ENCODE measurements around the gene TSBP1.

TSBP1 gene

GRCh38 chr6:32247401-32247800 is 124.3 kb downstream of the TSBP1 start:
- H3K9ac ChIP-seq (ENCODE audit: low read depth, low read length, poor library complexity, severe bottlenecking) = no peak overlapping the region
- no peaks in the 10 kb centered on the region for H3F3A ChIP-seq (ENCODE audit: low read depth)
- H3K9me3 ChIP-seq (ENCODE audit: insufficient read depth, low read depth, low read length) = no peaks in the 10 kb centered on the region
- H3K4me2 ChIP-seq (ENCODE audit: low read depth, low read length, poor library complexity, severe bottlenecking) = no peak overlapping the region
- no peaks in the 10 kb centered on the region for H4K20me1 ChIP-seq (ENCODE audit: insufficient read depth, low read length, poor library complexity, severe bottlenecking)
- TF ChIP-seq CTCF (conservative IDR thresholded peaks at IDR 0.05; ENCODE audit: low read length) (no peak), EZH2phosphoT487 (IDR thresholded peaks at IDR 0.05; ENCODE audit: borderline replicate concordance) (no peak)
- no peak overlapping the region for H2AFZ ChIP-seq (ENCODE audit: low read length)
- peaks cover 3% of the 10 kb centered on the region for H3K4me1 ChIP-seq (ENCODE audit: insufficient read depth, low read length, poor library complexity, severe bottlenecking)
- no peaks in the 10 kb centered on the region for H3K27me3 ChIP-seq (ENCODE audit: insufficient read depth, low read length, poor library complexity, severe bottlenecking)
- no peak overlapping the region for H3K4me3 ChIP-seq (ENCODE audit: low read length, poor library complexity, severe bottlenecking)
- no peaks in the 10 kb centered on the region for H3K9me2 ChIP-seq (replicated peaks; ENCODE audit: low read depth, low read length)
- no peaks in the 10 kb centered on the region for H3K36me3 ChIP-seq (ENCODE audit: insufficient read depth, low read length)
- H3K79me2 ChIP-seq (ENCODE audit: insufficient read depth, low read length) = no peaks in the 10 kb centered on the region

GRCh38 chr6:32244946-32245398 is 126.7 kb downstream of the TSBP1 start:
- H3F3A ChIP-seq (ENCODE audit: low read depth) = no peaks in the 10 kb centered on the region
- H3K36me3 ChIP-seq (ENCODE audit: insufficient read depth, low read length) = no peaks in the 10 kb centered on the region
- no peaks in the 10 kb centered on the region for H3K79me2 ChIP-seq (ENCODE audit: insufficient read depth, low read length)
- no peaks in the 10 kb centered on the region for H3K9me3 ChIP-seq (ENCODE audit: insufficient read depth, low read depth, low read length)
- H3K4me2 ChIP-seq (ENCODE audit: low read depth, low read length, poor library complexity, severe bottlenecking) = peak overlapping the region; percentile 37
- no peaks in the 10 kb centered on the region for H3K27me3 ChIP-seq (ENCODE audit: insufficient read depth, low read length, poor library complexity, severe bottlenecking)
- peak overlapping the region; percentile 61 for H2AFZ ChIP-seq (ENCODE audit: low read length)
- peaks cover 3% of the 10 kb centered on the region for H3K4me1 ChIP-seq (ENCODE audit: insufficient read depth, low read length, poor library complexity, severe bottlenecking)
- TF ChIP-seq CTCF (conservative IDR thresholded peaks at IDR 0.05; ENCODE audit: low read length) = peak; percentile 97
- no peak for TF ChIP-seq EZH2phosphoT487 (IDR thresholded peaks at IDR 0.05; ENCODE audit: borderline replicate concordance)
- H3K9ac ChIP-seq (ENCODE audit: low read depth, low read length, poor library complexity, severe bottlenecking) = no peak overlapping the region
- H3K4me3 ChIP-seq (ENCODE audit: low read length, poor library complexity, severe bottlenecking) = peak overlapping the region; percentile 26
- H4K20me1 ChIP-seq (ENCODE audit: insufficient read depth, low read length, poor library complexity, severe bottlenecking) = no peaks in the 10 kb centered on the region
- no peaks in the 10 kb centered on the region for H3K9me2 ChIP-seq (replicated peaks; ENCODE audit: low read depth, low read length)

GRCh38 chr6:32244270-32244669 is 127.4 kb downstream of the TSBP1 start:
- TF ChIP-seq CTCF (conservative IDR thresholded peaks at IDR 0.05; ENCODE audit: low read length) (no peak), EZH2phosphoT487 (IDR thresholded peaks at IDR 0.05; ENCODE audit: borderline replicate concordance) (no peak)
- Histone ChIP-seq H3K4me1 (ENCODE audit: insufficient read depth, low read length, poor library complexity, severe bottlenecking) (peaks cover 3% of the 10 kb centered on the region), H3K9me3 (ENCODE audit: insufficient read depth, low read depth, low read length) (no peaks in the 10 kb centered on the region), H4K20me1 (ENCODE audit: insufficient read depth, low read length, poor library complexity, severe bottlenecking) (no peaks in the 10 kb centered on the region), H3K79me2 (ENCODE audit: insufficient read depth, low read length) (no peaks in the 10 kb centered on the region), H3K4me2 (ENCODE audit: low read depth, low read length, poor library complexity, severe bottlenecking) (no peak overlapping the region), H3K36me3 (ENCODE audit: insufficient read depth, low read length) (no peaks in the 10 kb centered on the region), H2AFZ (ENCODE audit: low read length) (0 out of 2 replicates have a peak overlapping the region, but pooled peaks have one; percentile 8), H3K27me3 (ENCODE audit: insufficient read depth, low read length, poor library complexity, severe bottlenecking) (no peaks in the 10 kb centered on the region), H3K9ac (ENCODE audit: low read depth, low read length, poor library complexity, severe bottlenecking) (no peak overlapping the region), H3F3A (ENCODE audit: low read depth) (no peaks in the 10 kb centered on the region), H3K9me2 (replicated peaks; ENCODE audit: low read depth, low read length) (no peaks in the 10 kb centered on the region), H3K4me3 (ENCODE audit: low read length, poor library complexity, severe bottlenecking) (no peak overlapping the region)
